Neural progenitor cell (in vitro differentiated cells): Measurements from ENCODE around the gene THRSP.

Source experiments
- EZH2 ChIP-seq: fragments of 200-600 bp; sonication (generic); IDR thresholded peaks from 2 replicates; pipeline ENCODE4 v1.6.1; 2017; ENCODE audit warnings: antibody characterized with exemption, mild to moderate bottlenecking, moderate library complexity
- TF ChIP-seq, protein P1 (sequence below): fragments of 200-600 bp; sonication (generic); IDR thresholded peaks from 2 replicates; pipeline ENCODE4 v1.5.1; 2017; ENCODE audit warnings: antibody characterized with exemption, mild to moderate bottlenecking

DNA sequence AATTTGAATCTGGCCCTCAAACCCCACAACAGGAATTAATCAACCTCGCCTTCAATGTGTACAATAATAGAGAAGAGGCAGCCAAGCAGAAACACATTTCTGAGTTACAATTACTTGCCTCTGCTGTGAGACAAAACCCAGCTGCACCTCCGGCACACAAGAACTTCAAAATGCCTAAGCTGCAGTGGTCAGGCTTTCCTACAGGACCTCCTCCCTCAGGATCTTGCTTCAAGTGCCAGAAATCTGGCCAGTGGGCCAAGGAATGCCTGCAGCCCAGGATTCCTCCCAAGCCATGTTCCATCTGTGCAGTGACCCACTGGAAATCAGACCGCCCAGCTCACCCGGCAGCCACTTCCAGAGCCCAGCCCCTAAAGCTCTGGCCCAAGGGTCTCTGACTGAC, 19.4 kb downstream of the THRSP start:
- TF ChIP-seq, protein P1, sequence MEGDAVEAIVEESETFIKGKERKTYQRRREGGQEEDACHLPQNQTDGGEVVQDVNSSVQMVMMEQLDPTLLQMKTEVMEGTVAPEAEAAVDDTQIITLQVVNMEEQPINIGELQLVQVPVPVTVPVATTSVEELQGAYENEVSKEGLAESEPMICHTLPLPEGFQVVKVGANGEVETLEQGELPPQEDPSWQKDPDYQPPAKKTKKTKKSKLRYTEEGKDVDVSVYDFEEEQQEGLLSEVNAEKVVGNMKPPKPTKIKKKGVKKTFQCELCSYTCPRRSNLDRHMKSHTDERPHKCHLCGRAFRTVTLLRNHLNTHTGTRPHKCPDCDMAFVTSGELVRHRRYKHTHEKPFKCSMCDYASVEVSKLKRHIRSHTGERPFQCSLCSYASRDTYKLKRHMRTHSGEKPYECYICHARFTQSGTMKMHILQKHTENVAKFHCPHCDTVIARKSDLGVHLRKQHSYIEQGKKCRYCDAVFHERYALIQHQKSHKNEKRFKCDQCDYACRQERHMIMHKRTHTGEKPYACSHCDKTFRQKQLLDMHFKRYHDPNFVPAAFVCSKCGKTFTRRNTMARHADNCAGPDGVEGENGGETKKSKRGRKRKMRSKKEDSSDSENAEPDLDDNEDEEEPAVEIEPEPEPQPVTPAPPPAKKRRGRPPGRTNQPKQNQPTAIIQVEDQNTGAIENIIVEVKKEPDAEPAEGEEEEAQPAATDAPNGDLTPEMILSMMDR = no peak
- TF ChIP-seq EZH2 = no peak
